Ovary (tissue), 9 donors: ENCODE data around the gene ERVV-1. TPM values are rescaled to one million over a fixed set of nuclear protein-coding genes. Genes with fewer than 3 reads are reported as not detected.
"Not testable (repeated sequence)": the region's sequence is repeated elsewhere in the genome, so short reads cannot be mapped to it uniquely, and the experiment has no call there.

Experiments used
- DNase-seq, 5 donors: peaks; one replicate each; pipeline ENCODE4 v3.0.0-alpha.2; 2019 to 2020
- H3K27ac ChIP-seq, 2 donors: fragments of 200-600 bp; one replicate each; pipeline versions ENCODE4 v1.5.1 to v1.8.0; 2019 to 2022
- H3K27me3 ChIP-seq: fragments of 200-600 bp; one replicate; pipeline ENCODE4 v1.8.0; 2022
- H3K36me3 ChIP-seq: fragments of 200-600 bp; sonication (generic); one replicate; pipeline ENCODE4 v1.5.1; 2019
- H3K4me1 ChIP-seq: one replicate; pipeline ENCODE4 v1.8.1; 2013; ENCODE audit warnings: mild to moderate bottlenecking, moderate library complexity; ENCODE audit not compliant: insufficient read depth
- H3K4me3 ChIP-seq: fragments of 200-600 bp; sonication (generic); one replicate; pipeline ENCODE4 v1.5.1; 2017
- H3K9me3 ChIP-seq, 2 donors: fragments of 200-600 bp in 1 of 2; sonication (generic) in 1 of 2; one replicate each; pipeline versions ENCODE4 v1.5.1 to v1.8.1; 2013 to 2019; ENCODE audit warnings: mild to moderate bottlenecking in 1 of 2, moderate library complexity in 1 of 2
- EP300 ChIP-seq: sonication (generic); formaldehyde crosslinking; IDR thresholded peaks from one replicate; pipeline ENCODE4 v1.6.1; 2017; ENCODE audit warnings: antibody characterized with exemption
- POLR2A ChIP-seq: fragments of 450-650 bp; IDR thresholded peaks from one replicate; pipeline ENCODE4 v1.6.1; 2017; ENCODE audit warnings: antibody characterized with exemption, mild to moderate bottlenecking, moderate library complexity
- WGBS, 3 donors: extraction: QIAGEN DNeasy Blood & Tissue Kit in 1 of 3; methylation state at CpG; one replicate each; pipeline versions ENCODE4 v1.1.5 to v1.1.7; 2013 to 2017; 5-methylcytosine and 5-hydroxymethylcytosine counted together
- intact Hi-C, 4 donors: fragments of 100-400 bp; cut with DNase I; formaldehyde crosslinking; loops; one replicate each; pipeline versions ENCODE4 v1.11.0 to v1.15.1; 2022 to 2023
- polyA plus RNA-seq, 2 donors: library from polyadenylated mRNA; stranded (reverse); fragments of 200-250 nt in 1 of 2; fragments of 350-450 nt in 1 of 2; fragmentation: Illumina TruSeq in 1 of 2; extraction: RNeasy Lipid Tissue Mini Kit (QIAGEN cat#74804) in 1 of 2; gene quantifications; one replicate each; pipeline ENCODE4 v1.2.3, GENCODE V29; 2013 to 2014
- total RNA-seq, 7 donors: library from RNA; depleted of rRNA in 2 of 7; stranded (reverse); fragments of >200 nt in 2 of 7; fragmentation: NEBNext Ultra II Directional in 3 of 7; extraction: Animal tissue kit (Norgen Biotek cat#: 25700) in 3 of 7; gene quantifications; one replicate each; pipeline versions ENCODE4 v1.1.0 to v1.2.4, GENCODE V29; 2016 to 2023
- TF ChIP-seq, protein P1 (sequence below), 3 donors: fragments of 450-650 bp in 2 of 3; fragments of 200-600 bp in 1 of 3; IDR thresholded peaks; one replicate each; pipeline versions ENCODE4 v1.5.1 to v1.8.0; 2016 to 2022; ENCODE audit warnings: antibody characterized with exemption in 3 of 3, mild to moderate bottlenecking in 1 of 3
- donor health status: DM: no; HTN: no; CAD: no; lungs with moderate emphysema.
- donor health status: DM: no; HTN: no; CAD: no.
- donor health status: Bipolar disorder and iron deficiency.
- donor health status: DM: yes; HTN: yes; CAD: no.
- donor health status: DM: no; HTN: no; CAD: no.
- donor health status: DM: yes; HTN: yes; CAD: no.

ERVV-1 gene
- total and polyA plus RNA-seq, 9 donors, result not detected

GRCh38 chr19:53010494-53010893, 3.2 kb upstream of the ERVV-1 start:
- intact Hi-C loops, result no loop called here
- H3K4me1 ChIP-seq, result no peaks in the 10 kb centered on the region
- WGBS, 3 donors, result 29 to 35% (median 30%) methylated on average over 9 of the region's 9 CpGs
- no peak overlapping the region for H3K4me3 ChIP-seq
- DNase-seq, result no peak
- no peak for TF ChIP-seq POLR2A
- TF ChIP-seq EP300, result no peak
- TF ChIP-seq, protein P1, sequence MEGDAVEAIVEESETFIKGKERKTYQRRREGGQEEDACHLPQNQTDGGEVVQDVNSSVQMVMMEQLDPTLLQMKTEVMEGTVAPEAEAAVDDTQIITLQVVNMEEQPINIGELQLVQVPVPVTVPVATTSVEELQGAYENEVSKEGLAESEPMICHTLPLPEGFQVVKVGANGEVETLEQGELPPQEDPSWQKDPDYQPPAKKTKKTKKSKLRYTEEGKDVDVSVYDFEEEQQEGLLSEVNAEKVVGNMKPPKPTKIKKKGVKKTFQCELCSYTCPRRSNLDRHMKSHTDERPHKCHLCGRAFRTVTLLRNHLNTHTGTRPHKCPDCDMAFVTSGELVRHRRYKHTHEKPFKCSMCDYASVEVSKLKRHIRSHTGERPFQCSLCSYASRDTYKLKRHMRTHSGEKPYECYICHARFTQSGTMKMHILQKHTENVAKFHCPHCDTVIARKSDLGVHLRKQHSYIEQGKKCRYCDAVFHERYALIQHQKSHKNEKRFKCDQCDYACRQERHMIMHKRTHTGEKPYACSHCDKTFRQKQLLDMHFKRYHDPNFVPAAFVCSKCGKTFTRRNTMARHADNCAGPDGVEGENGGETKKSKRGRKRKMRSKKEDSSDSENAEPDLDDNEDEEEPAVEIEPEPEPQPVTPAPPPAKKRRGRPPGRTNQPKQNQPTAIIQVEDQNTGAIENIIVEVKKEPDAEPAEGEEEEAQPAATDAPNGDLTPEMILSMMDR (IDR thresholded peaks at IDR 0.05), result no peak
- no peak overlapping the region for H3K27ac ChIP-seq
- no peaks in the 10 kb centered on the region for H3K27me3 ChIP-seq
- H3K36me3 ChIP-seq, result no peaks in the 10 kb centered on the region
- H3K9me3 ChIP-seq, result no peaks in the 10 kb centered on the region

DNA sequence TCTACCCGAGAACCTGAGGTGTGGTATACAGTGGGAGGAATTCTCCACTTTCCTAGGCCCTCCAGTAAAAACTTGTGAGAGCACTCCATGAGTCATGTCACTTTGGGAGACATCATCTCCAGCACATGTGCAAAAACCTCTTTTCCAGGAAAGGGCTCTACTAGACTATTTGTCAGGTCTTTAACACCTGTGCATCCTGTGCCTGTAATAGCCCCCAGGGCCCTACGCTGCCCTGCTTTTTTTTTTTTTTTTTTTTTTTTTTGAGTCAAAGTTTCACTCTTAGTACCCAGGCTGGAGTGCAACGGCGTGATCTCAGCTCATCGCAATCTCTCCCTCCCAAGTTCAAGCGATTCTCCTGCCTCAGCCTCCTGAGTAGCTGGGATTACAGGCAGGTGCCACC, 1.7 kb upstream of the ERVV-1 start:
- intact Hi-C loops, result no loop called here
- no peak for DNase-seq
- Histone ChIP-seq H3K27me3 (no peaks in the 10 kb centered on the region), H3K27ac (no peak overlapping the region), H3K4me3 (no peak overlapping the region), H3K9me3 (no peaks in the 10 kb centered on the region), H3K36me3 (no peaks in the 10 kb centered on the region), H3K4me1 (no peaks in the 10 kb centered on the region)
- no peak for TF ChIP-seq POLR2A
- 87 to 91% (median 90%) methylated on average over 6 of the region's 6 CpGs for WGBS, 3 donors

- Histone ChIP-seq H3K4me1 (no peaks in the 10 kb centered on the region), H3K27ac (no peak overlapping the region), H3K9me3 (no peaks in the 10 kb centered on the region), H3K27me3 (no peaks in the 10 kb centered on the region), H3K36me3 (no peaks in the 10 kb centered on the region), H3K4me3 (no peak overlapping the region)
- TF ChIP-seq, protein P1 (IDR thresholded peaks at IDR 0.05), result no peak
- TF ChIP-seq EP300 (no peak), POLR2A (no peak)
- intact Hi-C loops, result no loop called here
- DNase-seq, result no peak
- WGBS, 3 donors, result 83 to 92% (median 92%) methylated on average over 2 of the region's 2 CpGs
Measured at GRCh38 chr19:53015159-53015558, 1.4 kb downstream of the ERVV-1 start.

DNA sequence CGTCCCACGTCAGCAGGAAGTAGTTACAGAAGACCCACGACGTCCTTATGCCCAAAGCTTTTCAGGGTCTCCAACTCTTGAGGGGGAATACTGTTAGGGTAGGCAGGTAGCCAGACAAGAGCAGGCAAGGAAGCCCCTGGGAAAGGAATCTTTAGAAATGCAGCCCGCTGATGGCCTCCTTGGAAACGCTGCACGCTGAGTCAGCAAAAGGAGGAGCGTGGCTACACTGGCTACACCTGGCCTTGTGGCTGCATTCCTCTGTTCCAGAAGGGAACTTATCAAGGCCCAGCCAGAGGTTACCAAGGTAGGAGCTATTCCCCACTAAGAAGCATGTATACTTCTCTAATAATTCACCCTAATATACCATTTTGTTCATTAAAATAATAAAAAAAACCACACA, 2.0 kb downstream of the ERVV-1 start:
- Histone ChIP-seq H3K27ac (no peak overlapping the region), H3K9me3 (no peaks in the 10 kb centered on the region), H3K4me3 (no peak overlapping the region), H3K36me3 (no peaks in the 10 kb centered on the region), H3K27me3 (no peaks in the 10 kb centered on the region), H3K4me1 (no peaks in the 10 kb centered on the region)
- 68 to 81% (median 76%) methylated on average over 8 of the region's 8 CpGs for WGBS, 3 donors
- TF ChIP-seq EP300 (no peak), POLR2A (no peak)
- TF ChIP-seq, protein P1 (IDR thresholded peaks at IDR 0.05), result no peak
- DNase-seq, result no peak
- intact Hi-C loops, result no loop called here

DNA sequence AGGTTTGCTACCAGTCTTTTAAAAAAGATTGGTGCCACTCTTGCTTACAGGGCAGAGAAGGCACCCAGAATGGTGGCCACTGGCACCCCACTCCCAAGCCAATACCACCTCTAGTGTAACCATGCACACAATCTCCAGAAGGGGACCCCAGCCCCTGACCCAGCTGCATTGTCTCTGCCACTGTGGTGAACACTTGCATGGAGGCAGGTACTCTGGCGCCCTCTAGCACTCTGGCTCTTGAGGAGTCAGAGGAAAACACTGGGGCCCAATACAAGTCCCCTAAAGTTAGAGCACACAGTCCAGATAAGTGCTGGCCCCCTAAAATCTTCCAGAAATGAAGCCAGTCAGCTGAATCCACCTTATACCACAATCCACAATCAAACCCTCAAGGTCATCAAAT, 6.0 kb downstream of the ERVV-1 start:
- Histone ChIP-seq H3K4me3 (no peak overlapping the region), H3K9me3 (peaks cover 0 to 3% of the 10 kb centered on the region in 2 donors), H3K4me1 (no peaks in the 10 kb centered on the region), H3K36me3 (no peaks in the 10 kb centered on the region), H3K27me3 (no peaks in the 10 kb centered on the region), H3K27ac (no peak overlapping the region)
- DNase-seq, result no peak
- TF ChIP-seq, protein P1 (IDR thresholded peaks at IDR 0.05), result no peak
- TF ChIP-seq EP300, result no peak
- TF ChIP-seq POLR2A, result no peak
- 4 to 17% (median 12%) methylated on average over 1 of the region's 1 CpG for WGBS, 3 donors
- intact Hi-C loops, result no loop called here

- H3K27me3 ChIP-seq, H3K9me3 ChIP-seq, H3K36me3 ChIP-seq, H3K27ac ChIP-seq, H3K4me1 ChIP-seq, intact Hi-C loops, DNase-seq, H3K4me3 ChIP-seq: not testable (repeated sequence)
- WGBS, 3 donors, result 19 to 27% (median 23%) methylated on average over 7 of the region's 7 CpGs
Measured at GRCh38 chr19:53028306-53028705, 14.6 kb downstream of the ERVV-1 start.
